WTC11 (cell line): ENCODE data around the gene CPT1B. TPM values are rescaled to one million over a fixed set of nuclear protein-coding genes. Genes with fewer than 3 reads are reported as not detected.

Experiments
- ATAC-seq: fragments of 200-7000 bp; cut with Tn5 transposase; 2 replicates; pipeline ENCODE4 v1.10.0; 2021; ENCODE audit warnings: mild to moderate bottlenecking, moderate library complexity
- CTCF ChIA-PET: fragments of 300-600 bp; sonication (Branson Sonifier 250); formaldehyde crosslinking; loops from one replicate; lab custom pipeline; 2021; ENCODE audit warnings: antibody characterized with exemption; lab: Charles Lee
- POLR2A ChIA-PET: fragments of 350-600 bp; sonication (Branson Sonifier 250); formaldehyde crosslinking; loops from one replicate; lab custom pipeline; 2021; ENCODE audit warnings: antibody characterized with exemption; lab: Charles Lee
- DNase-seq: peaks from one replicate; pipeline ENCODE4 v3.0.0; 2021; ENCODE audit warnings: low spot score
- H3K27ac Mint-ChIP-seq: 2 replicates; pipeline ENCODE4 v1.8.0; 2021; ENCODE audit warnings: mixed read lengths
- H3K27me3 Mint-ChIP-seq: 2 replicates; pipeline ENCODE4 v1.8.0; 2021; ENCODE audit warnings: low read depth, mild to moderate bottlenecking, moderate library complexity, mixed read lengths
- H3K36me3 Mint-ChIP-seq: 2 replicates; pipeline ENCODE4 v1.8.0; 2021; ENCODE audit warnings: mixed read lengths
- H3K4me1 Mint-ChIP-seq: 2 replicates; pipeline ENCODE4 v1.8.0; 2022; ENCODE audit warnings: mixed read lengths
- H3K4me3 Mint-ChIP-seq: 2 replicates; pipeline ENCODE4 v1.8.0; 2021; ENCODE audit warnings: mild to moderate bottlenecking, moderate library complexity, mixed read lengths
- H3K9me3 Mint-ChIP-seq: 2 replicates; pipeline ENCODE4 v1.8.0; 2021; ENCODE audit warnings: mixed read lengths
- CREM ChIP-seq: sonication (generic); formaldehyde crosslinking; IDR thresholded peaks from 2 replicates; pipeline ENCODE4 v1.8.1; 2022; ENCODE audit warnings: mild to moderate bottlenecking, missing genetic modification reagents, moderate library complexity
- ELF4 ChIP-seq: sonication (generic); formaldehyde crosslinking; IDR thresholded peaks from 2 replicates; pipeline ENCODE4 v1.8.1; 2022; ENCODE audit warnings: low read depth, mild to moderate bottlenecking, moderate library complexity, missing genetic modification reagents
- EMX1 ChIP-seq: fragments of 250-450 bp; sonication (Bioruptor Pico); IDR thresholded peaks from 2 replicates; pipeline ENCODE4 v1.8.0; 2021; ENCODE audit warnings: mild to moderate bottlenecking
- FOXP1 ChIP-seq: sonication (generic); formaldehyde crosslinking; IDR thresholded peaks from 2 replicates; pipeline ENCODE4 v1.8.0; 2022; ENCODE audit warnings: missing genetic modification reagents, mild to moderate bottlenecking, moderate library complexity, borderline replicate concordance
- IRF2 ChIP-seq: sonication (generic); formaldehyde crosslinking; IDR thresholded peaks from 2 replicates; pipeline ENCODE4 v1.8.0; 2022; ENCODE audit warnings: low read depth, missing genetic modification reagents, borderline replicate concordance
- JUN ChIP-seq: sonication (generic); formaldehyde crosslinking; IDR thresholded peaks from 2 replicates; pipeline ENCODE4 v1.8.0; 2023; ENCODE audit warnings: mild to moderate bottlenecking, missing genetic modification reagents
- NFE2L1 ChIP-seq: sonication (generic); formaldehyde crosslinking; IDR thresholded peaks from 2 replicates; pipeline ENCODE4 v1.8.1; 2023; ENCODE audit warnings: missing genetic modification reagents
- NFYB ChIP-seq: sonication (generic); formaldehyde crosslinking; conservative IDR thresholded peaks from 2 replicates; pipeline ENCODE4 v1.8.0; 2022; ENCODE audit warnings: low read depth, missing genetic modification reagents
- SMAD3 ChIP-seq: sonication (generic); formaldehyde crosslinking; IDR thresholded peaks from 2 replicates; pipeline ENCODE4 v1.8.0; 2022; ENCODE audit warnings: missing genetic modification reagents, mild to moderate bottlenecking, borderline replicate concordance
- ZNF263 ChIP-seq: sonication (generic); formaldehyde crosslinking; IDR thresholded peaks from 2 replicates; pipeline ENCODE4 v1.8.1; 2022; ENCODE audit warnings: low read depth, mild to moderate bottlenecking, moderate library complexity, missing genetic modification reagents
- ZNF396 ChIP-seq: fragments of 250-450 bp; sonication (Bioruptor Pico); IDR thresholded peaks from 2 replicates; pipeline ENCODE4 v1.8.0; 2021; ENCODE audit warnings: mild to moderate bottlenecking, moderate library complexity, borderline replicate concordance
- ZNF423 ChIP-seq: fragments of 250-450 bp; sonication (Bioruptor Pico); IDR thresholded peaks from 2 replicates; pipeline ENCODE4 v2.1.2; 2022; ENCODE audit warnings: mild to moderate bottlenecking, moderate library complexity
- ZNF671 ChIP-seq: fragments of 250-450 bp; sonication (Bioruptor Pico); IDR thresholded peaks from 2 replicates; pipeline ENCODE4 v1.8.0; 2021; ENCODE audit warnings: mild to moderate bottlenecking
- total RNA-seq: library from RNA; stranded (reverse); gene quantifications from 3 replicates; pipeline ENCODE4 v1.2.3, GENCODE V29; 2021
- TF ChIP-seq, protein P1 (sequence below): sonication (generic); formaldehyde crosslinking; IDR thresholded peaks from 2 replicates; pipeline ENCODE4 v1.8.1; 2023; ENCODE audit warnings: mild to moderate bottlenecking, moderate library complexity, missing genetic modification reagents
- TF ChIP-seq, protein P2 (sequence below): fragments of 200-600 bp; IDR thresholded peaks from 2 replicates; pipeline ENCODE4 v1.8.0; 2022; ENCODE audit warnings: antibody characterized with exemption
- TF ChIP-seq, protein P3 (sequence below): sonication (generic); formaldehyde crosslinking; IDR thresholded peaks from 2 replicates; pipeline ENCODE4 v1.8.1; 2022; ENCODE audit warnings: low read depth, mild to moderate bottlenecking, moderate library complexity, missing genetic modification reagents, borderline replicate concordance
- TF ChIP-seq, protein P4 (sequence below): sonication (generic); formaldehyde crosslinking; IDR thresholded peaks from 2 replicates; pipeline ENCODE4 v1.8.0; 2023; ENCODE audit warnings: mild to moderate bottlenecking, missing genetic modification reagents
- TF ChIP-seq, protein P5 (sequence below): sonication (generic); formaldehyde crosslinking; IDR thresholded peaks from 2 replicates; pipeline ENCODE4 v1.8.0; 2022; ENCODE audit warnings: mild to moderate bottlenecking, missing genetic modification reagents
- TF ChIP-seq, protein P6 (sequence below): fragments of 250-450 bp; sonication (Bioruptor Pico); IDR thresholded peaks from 2 replicates; pipeline ENCODE4 v2.1.2; 2022; ENCODE audit warnings: mild to moderate bottlenecking, moderate library complexity
- TF ChIP-seq, protein P7 (sequence below): sonication (generic); formaldehyde crosslinking; IDR thresholded peaks from 2 replicates; pipeline ENCODE4 v1.8.1; 2022; ENCODE audit warnings: missing genetic modification reagents, borderline replicate concordance
- TF ChIP-seq, protein P8 (sequence below): sonication (generic); formaldehyde crosslinking; IDR thresholded peaks from 2 replicates; pipeline ENCODE4 v1.8.1; 2022; ENCODE audit warnings: mild to moderate bottlenecking, moderate library complexity, missing genetic modification reagents
- TF ChIP-seq, protein P9 (sequence below): sonication (generic); formaldehyde crosslinking; IDR thresholded peaks from 2 replicates; pipeline ENCODE4 v1.8.1; 2022; ENCODE audit warnings: low read depth, missing genetic modification reagents, borderline replicate concordance

CPT1B gene
- total RNA-seq, 1 experiment from 2014 or later: 33.7 TPM

DNA sequence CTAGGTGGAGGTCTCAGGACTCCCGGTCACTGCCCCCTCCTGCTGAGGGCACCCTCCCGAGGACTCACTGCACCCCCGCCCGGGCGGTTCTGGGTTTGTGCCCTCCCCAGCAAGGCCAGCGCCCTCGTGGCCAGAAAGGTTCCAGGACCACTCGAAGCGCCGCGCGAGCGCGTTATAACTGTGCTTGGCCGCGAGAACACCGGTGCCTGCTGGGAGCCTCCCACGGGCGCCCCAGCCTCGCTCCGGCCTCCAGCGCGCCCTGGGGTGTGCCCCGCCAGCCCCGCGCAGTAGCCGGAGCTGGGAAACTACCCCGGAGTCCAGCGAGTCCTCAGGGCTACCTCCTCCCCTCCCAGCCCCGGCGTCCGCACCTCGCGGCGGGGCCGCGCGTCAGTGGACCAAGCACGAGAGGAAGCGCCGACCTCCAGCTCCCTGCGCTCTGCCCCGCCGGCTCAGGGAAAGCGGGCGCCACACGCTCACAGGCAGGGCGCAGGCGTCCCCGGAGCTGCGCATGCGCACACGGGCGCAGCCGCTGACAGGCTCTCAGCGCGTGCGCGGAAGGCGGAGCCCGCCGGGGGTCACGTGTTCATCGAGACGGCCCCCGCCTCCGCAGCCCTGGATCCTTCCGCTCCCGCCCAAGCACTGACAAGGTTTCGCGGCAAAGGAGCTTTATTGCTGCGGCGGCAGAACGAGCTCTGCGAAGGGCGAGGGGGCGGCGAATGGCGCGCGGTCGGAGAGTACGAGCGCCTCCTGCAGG is 52.9 kb downstream of the CPT1B start, which contains the start of gene SCO2:
SCO2 (minus strand) TSS at position 495 of the 754 bp plus-strand sequence. CDS start 1,187 bp downstream, outside the sequence.
- ATAC-seq (peak; percentile 51), DNase-seq (peak; percentile 96)
- ChIA-PET POLR2A (interaction anchor here (0.7 to 2.3 kb wide), 8 partner anchors 11 to 174 kb away, joined by 3 to 13 read pairs (median 3); partner anchors contain the start of genes CHKB, LMF2, NCAPH2 and SYCE3), CTCF (interaction anchor here (0.5 to 4.3 kb wide), 65 partner anchors 8 to 634 kb away, joined by 3 to 60 read pairs (median 5); partner anchors contain the start of genes ADM2, ARSA, CHKB and DENND6B)
- Mint-ChIP-seq H3K36me3 (no peaks in the 10 kb centered on the region), H3K27ac (peak within 1 kb of the TSS; percentile 84; the same call in 1 of the 2 replicates), H3K4me1 (peaks cover 13% of the 10 kb centered on the region), H3K4me3 (peak within 1 kb of the TSS; percentile 82), H3K27me3 (peaks cover 36% of the 10 kb centered on the region), H3K9me3 (no peaks in the 10 kb centered on the region)
- TF ChIP-seq ELF4 (CRISPR knock-in tag) (no peak), CREM (CRISPR knock-in tag) (peak; percentile 46; the same call in 1 of the 2 replicates), ZNF423 (CRISPR knock-in tag) (peak; percentile 63; the same call in 1 of the 2 replicates), IRF2 (CRISPR knock-in tag) (no peak), EMX1 (CRISPR knock-in tag) (no peak), ZNF671 (CRISPR knock-in tag) (no peak), NFE2L1 (CRISPR knock-in tag) (peak; percentile 85; the same call in 1 of the 2 replicates), JUN (peak; percentile 25; the same call in 1 of the 2 replicates), FOXP1 (CRISPR knock-in tag) (peak; percentile 60; the same call in 1 of the 2 replicates), NFYB (CRISPR knock-in tag) (0 out of 2 replicates have a peak, but pooled peaks have one; percentile 24), SMAD3 (peak; percentile 15; the same call in 1 of the 2 replicates), ZNF396 (CRISPR knock-in tag) (no peak), ZNF263 (CRISPR knock-in tag) (no peak)
- TF ChIP-seq, protein P1, sequence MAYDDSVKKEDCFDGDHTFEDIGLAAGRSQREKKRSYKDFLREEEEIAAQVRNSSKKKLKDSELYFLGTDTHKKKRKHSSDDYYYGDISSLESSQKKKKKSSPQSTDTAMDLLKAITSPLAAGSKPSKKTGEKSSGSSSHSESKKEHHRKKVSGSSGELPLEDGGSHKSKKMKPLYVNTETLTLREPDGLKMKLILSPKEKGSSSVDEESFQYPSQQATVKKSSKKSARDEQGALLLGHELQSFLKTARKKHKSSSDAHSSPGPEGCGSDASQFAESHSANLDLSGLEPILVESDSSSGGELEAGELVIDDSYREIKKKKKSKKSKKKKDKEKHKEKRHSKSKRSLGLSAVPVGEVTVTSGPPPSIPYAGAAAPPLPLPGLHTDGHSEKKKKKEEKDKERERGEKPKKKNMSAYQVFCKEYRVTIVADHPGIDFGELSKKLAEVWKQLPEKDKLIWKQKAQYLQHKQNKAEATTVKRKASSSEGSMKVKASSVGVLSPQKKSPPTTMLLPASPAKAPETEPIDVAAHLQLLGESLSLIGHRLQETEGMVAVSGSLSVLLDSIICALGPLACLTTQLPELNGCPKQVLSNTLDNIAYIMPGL (CRISPR knock-in tag): peak; percentile 84; the same call in 1 of the 2 replicates
- TF ChIP-seq, protein P2, sequence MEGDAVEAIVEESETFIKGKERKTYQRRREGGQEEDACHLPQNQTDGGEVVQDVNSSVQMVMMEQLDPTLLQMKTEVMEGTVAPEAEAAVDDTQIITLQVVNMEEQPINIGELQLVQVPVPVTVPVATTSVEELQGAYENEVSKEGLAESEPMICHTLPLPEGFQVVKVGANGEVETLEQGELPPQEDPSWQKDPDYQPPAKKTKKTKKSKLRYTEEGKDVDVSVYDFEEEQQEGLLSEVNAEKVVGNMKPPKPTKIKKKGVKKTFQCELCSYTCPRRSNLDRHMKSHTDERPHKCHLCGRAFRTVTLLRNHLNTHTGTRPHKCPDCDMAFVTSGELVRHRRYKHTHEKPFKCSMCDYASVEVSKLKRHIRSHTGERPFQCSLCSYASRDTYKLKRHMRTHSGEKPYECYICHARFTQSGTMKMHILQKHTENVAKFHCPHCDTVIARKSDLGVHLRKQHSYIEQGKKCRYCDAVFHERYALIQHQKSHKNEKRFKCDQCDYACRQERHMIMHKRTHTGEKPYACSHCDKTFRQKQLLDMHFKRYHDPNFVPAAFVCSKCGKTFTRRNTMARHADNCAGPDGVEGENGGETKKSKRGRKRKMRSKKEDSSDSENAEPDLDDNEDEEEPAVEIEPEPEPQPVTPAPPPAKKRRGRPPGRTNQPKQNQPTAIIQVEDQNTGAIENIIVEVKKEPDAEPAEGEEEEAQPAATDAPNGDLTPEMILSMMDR: no peak
- TF ChIP-seq, protein P3, sequence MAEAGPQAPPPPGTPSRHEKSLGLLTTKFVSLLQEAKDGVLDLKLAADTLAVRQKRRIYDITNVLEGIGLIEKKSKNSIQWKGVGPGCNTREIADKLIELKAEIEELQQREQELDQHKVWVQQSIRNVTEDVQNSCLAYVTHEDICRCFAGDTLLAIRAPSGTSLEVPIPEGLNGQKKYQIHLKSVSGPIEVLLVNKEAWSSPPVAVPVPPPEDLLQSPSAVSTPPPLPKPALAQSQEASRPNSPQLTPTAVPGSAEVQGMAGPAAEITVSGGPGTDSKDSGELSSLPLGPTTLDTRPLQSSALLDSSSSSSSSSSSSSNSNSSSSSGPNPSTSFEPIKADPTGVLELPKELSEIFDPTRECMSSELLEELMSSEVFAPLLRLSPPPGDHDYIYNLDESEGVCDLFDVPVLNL (CRISPR knock-in tag): peak; percentile 77; the same call in 1 of the 2 replicates
- TF ChIP-seq, protein P4, sequence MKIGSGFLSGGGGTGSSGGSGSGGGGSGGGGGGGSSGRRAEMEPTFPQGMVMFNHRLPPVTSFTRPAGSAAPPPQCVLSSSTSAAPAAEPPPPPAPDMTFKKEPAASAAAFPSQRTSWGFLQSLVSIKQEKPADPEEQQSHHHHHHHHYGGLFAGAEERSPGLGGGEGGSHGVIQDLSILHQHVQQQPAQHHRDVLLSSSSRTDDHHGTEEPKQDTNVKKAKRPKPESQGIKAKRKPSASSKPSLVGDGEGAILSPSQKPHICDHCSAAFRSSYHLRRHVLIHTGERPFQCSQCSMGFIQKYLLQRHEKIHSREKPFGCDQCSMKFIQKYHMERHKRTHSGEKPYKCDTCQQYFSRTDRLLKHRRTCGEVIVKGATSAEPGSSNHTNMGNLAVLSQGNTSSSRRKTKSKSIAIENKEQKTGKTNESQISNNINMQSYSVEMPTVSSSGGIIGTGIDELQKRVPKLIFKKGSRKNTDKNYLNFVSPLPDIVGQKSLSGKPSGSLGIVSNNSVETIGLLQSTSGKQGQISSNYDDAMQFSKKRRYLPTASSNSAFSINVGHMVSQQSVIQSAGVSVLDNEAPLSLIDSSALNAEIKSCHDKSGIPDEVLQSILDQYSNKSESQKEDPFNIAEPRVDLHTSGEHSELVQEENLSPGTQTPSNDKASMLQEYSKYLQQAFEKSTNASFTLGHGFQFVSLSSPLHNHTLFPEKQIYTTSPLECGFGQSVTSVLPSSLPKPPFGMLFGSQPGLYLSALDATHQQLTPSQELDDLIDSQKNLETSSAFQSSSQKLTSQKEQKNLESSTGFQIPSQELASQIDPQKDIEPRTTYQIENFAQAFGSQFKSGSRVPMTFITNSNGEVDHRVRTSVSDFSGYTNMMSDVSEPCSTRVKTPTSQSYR (CRISPR knock-in tag): peak; percentile 39; the same call in 1 of the 2 replicates
- TF ChIP-seq, protein P5, sequence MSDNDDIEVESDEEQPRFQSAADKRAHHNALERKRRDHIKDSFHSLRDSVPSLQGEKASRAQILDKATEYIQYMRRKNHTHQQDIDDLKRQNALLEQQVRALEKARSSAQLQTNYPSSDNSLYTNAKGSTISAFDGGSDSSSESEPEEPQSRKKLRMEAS (CRISPR knock-in tag): peak; percentile 92
- TF ChIP-seq, protein P6, sequence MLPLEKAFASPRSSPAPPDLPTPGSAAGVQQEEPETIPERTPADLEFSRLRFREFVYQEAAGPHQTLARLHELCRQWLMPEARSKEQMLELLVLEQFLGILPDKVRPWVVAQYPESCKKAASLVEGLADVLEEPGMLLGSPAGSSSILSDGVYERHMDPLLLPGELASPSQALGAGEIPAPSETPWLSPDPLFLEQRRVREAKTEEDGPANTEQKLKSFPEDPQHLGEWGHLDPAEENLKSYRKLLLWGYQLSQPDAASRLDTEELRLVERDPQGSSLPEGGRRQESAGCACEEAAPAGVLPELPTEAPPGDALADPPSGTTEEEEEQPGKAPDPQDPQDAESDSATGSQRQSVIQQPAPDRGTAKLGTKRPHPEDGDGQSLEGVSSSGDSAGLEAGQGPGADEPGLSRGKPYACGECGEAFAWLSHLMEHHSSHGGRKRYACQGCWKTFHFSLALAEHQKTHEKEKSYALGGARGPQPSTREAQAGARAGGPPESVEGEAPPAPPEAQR: no peak
- TF ChIP-seq, protein P7, sequence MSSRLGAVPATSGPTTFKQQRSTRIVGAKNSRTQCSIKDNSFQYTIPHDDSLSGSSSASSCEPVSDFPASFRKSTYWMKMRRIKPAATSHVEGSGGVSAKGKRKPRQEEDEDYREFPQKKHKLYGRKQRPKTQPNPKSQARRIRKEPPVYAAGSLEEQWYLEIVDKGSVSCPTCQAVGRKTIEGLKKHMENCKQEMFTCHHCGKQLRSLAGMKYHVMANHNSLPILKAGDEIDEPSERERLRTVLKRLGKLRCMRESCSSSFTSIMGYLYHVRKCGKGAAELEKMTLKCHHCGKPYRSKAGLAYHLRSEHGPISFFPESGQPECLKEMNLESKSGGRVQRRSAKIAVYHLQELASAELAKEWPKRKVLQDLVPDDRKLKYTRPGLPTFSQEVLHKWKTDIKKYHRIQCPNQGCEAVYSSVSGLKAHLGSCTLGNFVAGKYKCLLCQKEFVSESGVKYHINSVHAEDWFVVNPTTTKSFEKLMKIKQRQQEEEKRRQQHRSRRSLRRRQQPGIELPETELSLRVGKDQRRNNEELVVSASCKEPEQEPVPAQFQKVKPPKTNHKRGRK (CRISPR knock-in tag): no peak
- TF ChIP-seq, protein P8, sequence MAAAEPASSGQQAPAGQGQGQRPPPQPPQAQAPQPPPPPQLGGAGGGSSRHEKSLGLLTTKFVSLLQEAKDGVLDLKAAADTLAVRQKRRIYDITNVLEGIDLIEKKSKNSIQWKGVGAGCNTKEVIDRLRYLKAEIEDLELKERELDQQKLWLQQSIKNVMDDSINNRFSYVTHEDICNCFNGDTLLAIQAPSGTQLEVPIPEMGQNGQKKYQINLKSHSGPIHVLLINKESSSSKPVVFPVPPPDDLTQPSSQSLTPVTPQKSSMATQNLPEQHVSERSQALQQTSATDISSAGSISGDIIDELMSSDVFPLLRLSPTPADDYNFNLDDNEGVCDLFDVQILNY: peak; percentile 94
- TF ChIP-seq, protein P9, sequence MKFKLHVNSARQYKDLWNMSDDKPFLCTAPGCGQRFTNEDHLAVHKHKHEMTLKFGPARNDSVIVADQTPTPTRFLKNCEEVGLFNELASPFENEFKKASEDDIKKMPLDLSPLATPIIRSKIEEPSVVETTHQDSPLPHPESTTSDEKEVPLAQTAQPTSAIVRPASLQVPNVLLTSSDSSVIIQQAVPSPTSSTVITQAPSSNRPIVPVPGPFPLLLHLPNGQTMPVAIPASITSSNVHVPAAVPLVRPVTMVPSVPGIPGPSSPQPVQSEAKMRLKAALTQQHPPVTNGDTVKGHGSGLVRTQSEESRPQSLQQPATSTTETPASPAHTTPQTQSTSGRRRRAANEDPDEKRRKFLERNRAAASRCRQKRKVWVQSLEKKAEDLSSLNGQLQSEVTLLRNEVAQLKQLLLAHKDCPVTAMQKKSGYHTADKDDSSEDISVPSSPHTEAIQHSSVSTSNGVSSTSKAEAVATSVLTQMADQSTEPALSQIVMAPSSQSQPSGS (CRISPR knock-in tag): no peak
